Uterus (tissue), 2 donors: ENCODE measurements around the gene CSF1R.

ENCODE experiments used
- CTCF ChIP-seq, 4 experiments: fragments of 200-600 bp in 2 of 4; fragments of 450-650 bp in 2 of 4; sonication (generic) in 2 of 4; IDR thresholded peaks; one replicate each; pipeline ENCODE4 v1.5.1; 2016 to 2019; ENCODE audit warnings: antibody characterized with exemption in 4 of 4, mild to moderate bottlenecking in 2 of 4, moderate library complexity in 1 of 4
- POLR2A ChIP-seq, 2 donors: fragments of 450-650 bp; IDR thresholded peaks; one replicate each; pipeline ENCODE4 v1.6.1; 2016; ENCODE audit warnings: antibody characterized with exemption in 2 of 2, mild to moderate bottlenecking in 1 of 2, moderate library complexity in 1 of 2

GRCh38 chr5:150129813-150130492, 43.6 kb upstream of the CSF1R start:
- TF ChIP-seq CTCF (IDR thresholded peaks at IDR 0.05) (peak; percentile 92 to 97 (median 94)), POLR2A (IDR thresholded peaks at IDR 0.05) (no peak)
